ENCODE results near the gene ADCK2.

The ADCK2 gene

DNA sequence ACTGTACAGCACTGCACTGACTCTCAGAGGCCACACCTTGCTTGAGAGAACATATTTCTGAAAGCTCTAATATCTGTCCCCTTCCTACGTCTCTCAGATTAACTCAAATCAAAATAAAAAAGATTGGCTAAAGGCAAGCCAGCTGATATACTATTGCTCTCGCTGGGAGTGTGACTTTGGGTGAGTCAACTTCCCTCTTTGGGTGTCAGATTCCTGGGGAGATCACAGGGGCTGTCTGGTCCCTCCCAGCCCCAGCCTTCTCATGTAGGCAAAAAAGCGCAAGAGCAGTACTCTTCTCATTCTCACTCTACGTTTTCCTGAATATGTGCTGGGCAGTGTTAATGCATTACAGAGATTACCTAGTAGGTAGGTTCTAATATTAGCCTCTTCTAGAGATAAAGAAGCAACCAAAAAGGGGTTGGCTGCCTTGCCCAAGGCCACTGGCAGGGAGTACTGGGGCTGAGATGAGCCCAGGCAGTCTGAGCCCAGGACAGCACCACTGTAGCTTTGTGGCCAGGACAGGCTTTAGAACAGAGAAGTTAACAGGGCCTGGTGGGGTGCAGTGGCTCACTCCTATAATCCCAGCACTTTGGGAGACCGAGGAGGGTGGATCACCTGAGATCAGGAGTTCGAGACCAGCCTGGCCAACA lies 23.1 kb upstream of the ADCK2 start:
- TF ChIP-seq, protein P1, sequence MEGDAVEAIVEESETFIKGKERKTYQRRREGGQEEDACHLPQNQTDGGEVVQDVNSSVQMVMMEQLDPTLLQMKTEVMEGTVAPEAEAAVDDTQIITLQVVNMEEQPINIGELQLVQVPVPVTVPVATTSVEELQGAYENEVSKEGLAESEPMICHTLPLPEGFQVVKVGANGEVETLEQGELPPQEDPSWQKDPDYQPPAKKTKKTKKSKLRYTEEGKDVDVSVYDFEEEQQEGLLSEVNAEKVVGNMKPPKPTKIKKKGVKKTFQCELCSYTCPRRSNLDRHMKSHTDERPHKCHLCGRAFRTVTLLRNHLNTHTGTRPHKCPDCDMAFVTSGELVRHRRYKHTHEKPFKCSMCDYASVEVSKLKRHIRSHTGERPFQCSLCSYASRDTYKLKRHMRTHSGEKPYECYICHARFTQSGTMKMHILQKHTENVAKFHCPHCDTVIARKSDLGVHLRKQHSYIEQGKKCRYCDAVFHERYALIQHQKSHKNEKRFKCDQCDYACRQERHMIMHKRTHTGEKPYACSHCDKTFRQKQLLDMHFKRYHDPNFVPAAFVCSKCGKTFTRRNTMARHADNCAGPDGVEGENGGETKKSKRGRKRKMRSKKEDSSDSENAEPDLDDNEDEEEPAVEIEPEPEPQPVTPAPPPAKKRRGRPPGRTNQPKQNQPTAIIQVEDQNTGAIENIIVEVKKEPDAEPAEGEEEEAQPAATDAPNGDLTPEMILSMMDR (IDR thresholded peaks at IDR 0.05; ENCODE audit: borderline replicate concordance, insufficient read depth, low read depth, low read length) = no peak
- no peak overlapping the region for H3K4me3 ChIP-seq (ENCODE audit: low read depth, low read length)

DNA sequence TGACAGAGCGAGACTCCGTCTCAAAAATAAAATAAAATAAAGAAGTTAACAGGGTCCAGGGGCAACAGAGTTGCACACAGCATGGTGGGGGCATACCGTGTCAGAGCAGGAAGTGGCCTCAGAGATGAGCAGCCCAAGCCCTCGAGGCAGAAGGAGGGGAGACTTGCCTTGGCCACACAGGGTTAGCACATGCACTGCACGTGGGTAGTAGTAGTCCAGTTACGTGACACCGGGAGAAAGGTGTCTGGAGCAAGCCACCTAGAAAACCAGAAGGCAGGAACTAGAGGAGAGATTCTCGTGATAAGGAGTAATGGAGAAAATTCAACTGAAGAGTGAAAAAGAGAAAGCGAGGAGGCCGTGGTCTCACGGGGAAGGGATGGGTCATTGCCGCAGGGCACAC lies 22.4 kb upstream of the ADCK2 start:
- TF ChIP-seq, protein P1 (IDR thresholded peaks at IDR 0.05; ENCODE audit: borderline replicate concordance, insufficient read depth, low read depth, low read length) = no peak
- no peak overlapping the region for H3K4me3 ChIP-seq (ENCODE audit: low read depth, low read length)

DNA sequence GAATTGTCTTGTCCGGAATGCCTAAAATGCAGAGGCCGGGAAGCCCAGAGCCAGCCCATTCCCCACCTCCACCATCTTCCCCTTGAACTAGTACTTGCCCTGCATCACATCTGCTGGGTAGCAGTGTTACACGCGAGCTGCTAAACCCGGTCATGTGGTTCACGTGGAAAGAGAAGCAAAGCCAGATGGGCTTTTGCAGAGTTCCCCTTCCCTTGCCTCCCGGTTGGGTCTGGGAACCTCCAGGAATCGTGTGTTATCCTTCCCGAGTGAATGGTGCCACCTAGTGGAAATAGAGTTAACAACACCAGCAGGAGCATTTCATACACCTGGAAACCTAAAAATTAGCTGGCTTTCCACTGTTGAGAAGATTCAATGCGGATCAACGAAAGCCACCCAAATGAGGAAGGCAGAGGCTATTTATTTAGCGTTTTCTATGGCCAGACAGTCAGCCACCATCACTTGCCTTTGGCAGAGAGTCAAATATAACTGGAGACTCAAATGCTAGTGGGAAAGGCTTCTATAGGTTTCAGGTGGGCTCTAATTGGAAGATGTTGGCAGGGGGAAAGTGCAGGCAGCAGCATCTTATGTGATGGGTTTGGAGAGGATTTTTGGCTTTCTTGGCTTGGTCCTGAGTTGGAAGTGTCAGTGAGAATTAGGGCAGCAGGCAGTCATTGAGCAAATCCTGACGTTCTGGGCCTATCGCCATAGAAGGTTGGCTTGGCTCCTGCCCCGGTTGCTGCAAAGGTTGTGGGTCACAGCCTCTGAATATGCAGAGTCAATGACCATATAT lies 19.2 kb upstream of the ADCK2 start:
- H3K4me3 ChIP-seq (ENCODE audit: low read depth, low read length) = no peak overlapping the region
- TF ChIP-seq, protein P1 (IDR thresholded peaks at IDR 0.05; ENCODE audit: borderline replicate concordance, insufficient read depth, low read depth, low read length) = peak; percentile 69

DNA sequence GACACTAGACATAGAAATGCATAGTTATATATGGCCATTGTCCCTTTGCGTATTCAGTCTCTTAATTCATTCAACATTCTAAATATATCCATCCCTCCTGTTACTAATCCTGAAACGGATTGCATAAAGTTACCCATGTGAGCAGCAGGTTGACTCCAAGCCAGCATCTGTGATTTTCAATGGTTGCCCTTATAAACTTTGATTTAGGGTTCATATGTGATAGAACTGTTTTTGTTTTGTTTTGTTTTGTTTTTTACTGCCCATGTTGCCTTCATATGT lies 18.7 kb upstream of the ADCK2 start:
- no peak overlapping the region for H3K4me3 ChIP-seq (ENCODE audit: low read depth, low read length)
- TF ChIP-seq, protein P1 (IDR thresholded peaks at IDR 0.05; ENCODE audit: borderline replicate concordance, insufficient read depth, low read depth, low read length) = no peak

DNA sequence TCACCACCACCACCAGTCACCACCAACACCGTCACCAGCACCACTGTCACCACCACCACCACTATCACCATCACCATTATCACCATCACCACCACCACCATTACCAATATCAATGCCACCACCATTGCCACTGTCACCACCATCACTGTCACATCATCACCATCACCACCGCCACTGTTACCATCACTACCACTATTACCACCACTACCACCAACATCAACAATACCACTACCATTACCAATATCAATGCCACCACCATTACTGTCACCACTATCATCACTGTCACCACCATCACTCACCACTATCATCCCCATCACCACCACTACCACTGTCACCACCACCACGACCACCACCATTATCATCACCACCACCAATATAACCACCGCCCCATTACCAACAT lies 18.1 kb upstream of the ADCK2 start:
- TF ChIP-seq, protein P1 (IDR thresholded peaks at IDR 0.05; ENCODE audit: borderline replicate concordance, insufficient read depth, low read depth, low read length) = no peak
- H3K4me3 ChIP-seq (ENCODE audit: low read depth, low read length) = no peak overlapping the region

DNA sequence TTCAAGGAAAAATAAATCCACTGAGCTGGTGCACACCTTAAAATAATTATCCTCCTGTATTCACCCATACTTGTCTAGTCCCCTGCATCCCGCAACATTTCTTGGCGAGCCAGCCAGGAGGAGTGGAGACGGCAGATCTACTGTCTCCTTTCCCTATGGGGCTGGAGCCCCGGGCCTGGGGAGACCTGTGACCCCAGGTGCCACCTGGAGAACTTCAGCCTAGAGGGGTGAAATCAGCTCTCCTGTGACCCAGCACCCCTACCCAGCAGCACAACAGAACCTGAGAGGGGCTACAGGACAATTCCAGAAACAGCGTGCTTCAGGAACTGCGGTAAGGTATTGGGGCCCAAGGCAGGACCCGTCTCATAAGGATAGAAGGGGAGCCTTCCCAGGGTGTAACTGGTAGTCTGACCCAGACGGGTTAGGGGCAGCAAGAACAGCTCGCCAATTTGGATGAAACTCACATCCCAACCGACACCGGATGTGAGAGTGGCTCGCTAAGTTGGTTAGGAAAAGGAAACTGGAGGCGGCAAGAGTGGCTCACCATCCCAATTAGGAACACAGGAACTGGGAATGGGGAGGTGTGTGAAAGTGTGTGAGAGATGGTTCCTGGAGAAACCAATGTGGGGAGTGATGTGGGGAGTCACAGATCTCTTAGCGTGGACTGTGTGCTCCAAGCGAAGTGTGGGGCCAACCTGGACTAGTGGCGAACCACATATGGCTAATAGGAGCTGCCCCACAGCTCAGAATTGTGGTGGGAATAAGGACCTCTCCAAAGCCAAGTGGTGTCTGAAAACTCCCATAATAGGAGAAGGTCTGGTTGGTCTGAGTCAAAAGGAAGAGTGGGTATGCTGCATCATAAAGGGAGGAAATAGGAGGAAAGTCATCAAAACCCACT lies 17.0 kb upstream of the ADCK2 start:
- TF ChIP-seq, protein P1 (IDR thresholded peaks at IDR 0.05; ENCODE audit: borderline replicate concordance, insufficient read depth, low read depth, low read length) = no peak
- no peak overlapping the region for H3K4me3 ChIP-seq (ENCODE audit: low read depth, low read length)
